DND-41 (cell line): Measurements from ENCODE around the gene PSMD4.

Experiments
- ATAC-seq: fragments of 200-7000 bp; cut with Tn5 transposase; 3 replicates; pipeline ENCODE4 v1.9.1; 2021; ENCODE audit warnings: low read depth; ENCODE audit not compliant: insufficient read depth
- DNase-seq: peaks from one replicate; pipeline ENCODE4 v3.0.0-alpha.2; 2020
- H2AFZ ChIP-seq: 2 replicates; pipeline ENCODE4 v1.6.0; 2012; ENCODE audit warnings: low read depth, low read length
- H3K27ac ChIP-seq: 2 replicates; pipeline ENCODE4 v1.5.1; 2012; ENCODE audit warnings: low read length, inconsistent platforms
- H3K27me3 ChIP-seq: fragments of 200-600 bp; sonication (generic); 2 replicates; pipeline ENCODE4 v1.6.0; 2012; ENCODE audit warnings: low read length, mild to moderate bottlenecking, inconsistent platforms; ENCODE audit not compliant: insufficient read depth, poor library complexity
- H3K36me3 ChIP-seq: 2 replicates; pipeline ENCODE4 v1.5.1; 2012; ENCODE audit warnings: low read length, inconsistent platforms; ENCODE audit not compliant: insufficient read depth
- H3K4me1 ChIP-seq: 2 replicates; pipeline ENCODE4 v1.5.1; 2012; ENCODE audit warnings: mild to moderate bottlenecking, low read length; ENCODE audit not compliant: insufficient read depth
- H3K4me2 ChIP-seq: 2 replicates; pipeline ENCODE4 v1.6.0; 2012; ENCODE audit warnings: mild to moderate bottlenecking, moderate library complexity, low read length, inconsistent platforms; ENCODE audit not compliant: insufficient read depth
- H3K4me3 ChIP-seq, 2 experiments: fragments of 200-600 bp in 1 of 2; shearing (Covaris generic) in 1 of 2; 2 replicates each; pipeline ENCODE4 v1.5.1; 2012 to 2016; ENCODE audit warnings: inconsistent platforms in 2 of 2, low read length in 2 of 2, mild to moderate bottlenecking in 2 of 2, low read depth in 1 of 2, moderate library complexity in 1 of 2
- H3K79me2 ChIP-seq: 2 replicates; pipeline ENCODE4 v1.6.0; 2012; ENCODE audit warnings: low read length, inconsistent platforms; ENCODE audit not compliant: insufficient read depth
- H3K9ac ChIP-seq: 2 replicates; pipeline ENCODE4 v1.6.0; 2012; ENCODE audit warnings: low read depth, mild to moderate bottlenecking, inconsistent platforms, low read length, moderate library complexity
- H3K9me3 ChIP-seq: 2 replicates; pipeline ENCODE4 v1.5.1; 2012; ENCODE audit warnings: low read length, moderate library complexity, mild to moderate bottlenecking, inconsistent platforms; ENCODE audit not compliant: insufficient read depth, severe bottlenecking
- H4K20me1 ChIP-seq: 2 replicates; pipeline ENCODE4 v1.6.0; 2012; ENCODE audit warnings: low read length; ENCODE audit not compliant: insufficient read depth
- EZH2 ChIP-seq: IDR thresholded peaks from 3 replicates; pipeline ENCODE4 v1.6.1; 2012; ENCODE audit warnings: borderline replicate concordance, low read depth, mild to moderate bottlenecking, moderate library complexity, low read length, inconsistent platforms; ENCODE audit not compliant: severe bottlenecking
- TF ChIP-seq, protein P1 (sequence below): IDR thresholded peaks from 2 replicates; pipeline ENCODE4 v1.5.1; 2012; ENCODE audit warnings: borderline replicate concordance, low read length, moderate library complexity, mild to moderate bottlenecking; ENCODE audit not compliant: poor library complexity, severe bottlenecking; ENCODE audit errors: extremely low read depth

The PSMD4 gene

GRCh38 chr1:151284013-151284577 lies 29.6 kb downstream of the PSMD4 start:
- no peaks in the 10 kb centered on the region for H3K27me3 ChIP-seq
- peak overlapping the region in 1 of 2 experiments; percentile 93; a peak in 2 of 4 replicates for H3K4me3 ChIP-seq
- DNase-seq (no peak), ATAC-seq (no peak)
- H3K9me3 ChIP-seq = no peaks in the 10 kb centered on the region
- peak overlapping the region; percentile 28; the same call in 1 of the 2 replicates for H3K27ac ChIP-seq
- peak overlapping the region; percentile 89 for H3K4me2 ChIP-seq
- H3K36me3 ChIP-seq = peaks cover 48% of the 10 kb centered on the region
- peaks cover 60% of the 10 kb centered on the region for H4K20me1 ChIP-seq
- H3K4me1 ChIP-seq = peaks cover 28% of the 10 kb centered on the region
- TF ChIP-seq EZH2 = no peak
- TF ChIP-seq, protein P1, sequence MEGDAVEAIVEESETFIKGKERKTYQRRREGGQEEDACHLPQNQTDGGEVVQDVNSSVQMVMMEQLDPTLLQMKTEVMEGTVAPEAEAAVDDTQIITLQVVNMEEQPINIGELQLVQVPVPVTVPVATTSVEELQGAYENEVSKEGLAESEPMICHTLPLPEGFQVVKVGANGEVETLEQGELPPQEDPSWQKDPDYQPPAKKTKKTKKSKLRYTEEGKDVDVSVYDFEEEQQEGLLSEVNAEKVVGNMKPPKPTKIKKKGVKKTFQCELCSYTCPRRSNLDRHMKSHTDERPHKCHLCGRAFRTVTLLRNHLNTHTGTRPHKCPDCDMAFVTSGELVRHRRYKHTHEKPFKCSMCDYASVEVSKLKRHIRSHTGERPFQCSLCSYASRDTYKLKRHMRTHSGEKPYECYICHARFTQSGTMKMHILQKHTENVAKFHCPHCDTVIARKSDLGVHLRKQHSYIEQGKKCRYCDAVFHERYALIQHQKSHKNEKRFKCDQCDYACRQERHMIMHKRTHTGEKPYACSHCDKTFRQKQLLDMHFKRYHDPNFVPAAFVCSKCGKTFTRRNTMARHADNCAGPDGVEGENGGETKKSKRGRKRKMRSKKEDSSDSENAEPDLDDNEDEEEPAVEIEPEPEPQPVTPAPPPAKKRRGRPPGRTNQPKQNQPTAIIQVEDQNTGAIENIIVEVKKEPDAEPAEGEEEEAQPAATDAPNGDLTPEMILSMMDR = no peak
- H2AFZ ChIP-seq = no peak overlapping the region
- peak overlapping the region; percentile 89 for H3K9ac ChIP-seq
- H3K79me2 ChIP-seq = peaks cover 54% of the 10 kb centered on the region

- no peak for DNase-seq
- Histone ChIP-seq H3K36me3 (peaks cover 71% of the 10 kb centered on the region), H3K27ac (no peak overlapping the region), H4K20me1 (peaks cover 70% of the 10 kb centered on the region), H2AFZ (no peak overlapping the region), H3K9ac (no peak overlapping the region), H3K9me3 (no peaks in the 10 kb centered on the region), H3K4me1 (peaks cover 20% of the 10 kb centered on the region), H3K27me3 (no peaks in the 10 kb centered on the region), H3K4me3 (no peak overlapping the region), H3K4me2 (no peak overlapping the region), H3K79me2 (peaks cover 51% of the 10 kb centered on the region)
- TF ChIP-seq, protein P1 = no peak
- TF ChIP-seq EZH2 = no peak
- no peak for ATAC-seq
Observed at GRCh38 chr1:151286619-151287340, 32.2 kb downstream of the PSMD4 start.

DNA sequence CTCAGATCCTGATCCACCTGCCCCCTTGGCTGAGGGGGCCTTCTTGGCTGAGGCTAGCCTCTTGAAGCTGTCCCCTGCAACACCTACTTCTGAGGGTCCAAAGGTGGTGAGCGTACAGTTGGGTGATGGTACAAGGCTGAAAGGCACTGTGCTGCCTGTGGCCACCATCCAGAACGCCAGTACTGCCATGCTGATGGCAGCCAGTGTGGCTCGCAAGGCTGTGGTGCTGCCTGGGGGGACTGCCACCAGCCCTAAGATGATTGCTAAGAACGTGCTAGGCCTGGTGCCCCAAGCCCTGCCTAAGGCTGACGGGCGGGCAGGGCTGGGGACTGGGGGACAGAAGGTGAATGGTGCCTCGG lies 32.8 kb downstream of the PSMD4 start:
- H3K79me2 ChIP-seq = peaks cover 49% of the 10 kb centered on the region
- no peaks in the 10 kb centered on the region for H3K27me3 ChIP-seq
- H2AFZ ChIP-seq = no peak overlapping the region
- H4K20me1 ChIP-seq = peaks cover 70% of the 10 kb centered on the region
- no peak for TF ChIP-seq EZH2
- TF ChIP-seq, protein P1 = no peak
- peaks cover 20% of the 10 kb centered on the region for H3K4me1 ChIP-seq
- H3K4me3 ChIP-seq = no peak overlapping the region
- H3K4me2 ChIP-seq = no peak overlapping the region
- no peak overlapping the region for H3K27ac ChIP-seq
- peaks cover 77% of the 10 kb centered on the region for H3K36me3 ChIP-seq
- DNase-seq (no peak), ATAC-seq (no peak)
- H3K9ac ChIP-seq = no peak overlapping the region
- no peaks in the 10 kb centered on the region for H3K9me3 ChIP-seq
